Stimulated activated CD4-positive, alpha-beta T cell treated with anti-CD3 and anti-CD28 coated beads, Interleukin-4, amount 100 ng/mL, for 1 hour (primary cell): ENCODE measurements around the gene ZNF217.
"Not testable (repeated sequence)": the region's sequence is repeated elsewhere in the genome, so short reads cannot be mapped to it uniquely, and the experiment has no call there.

Experiments used
- DNase-seq: peaks from one replicate; pipeline ENCODE4 v3.0.0-alpha.2; 2020

ZNF217 gene

GRCh38 chr20:53593466-53594007 lies at the start of gene ZNF217:
ZNF217 (minus strand) TSS chr20:53593839; CDS start chr20:53582826, 11,013 bp downstream.
- DNase-seq: peak; percentile 66

GRCh38 chr20:53643031-53643832 lies 49.6 kb upstream of the ZNF217 start:
- peak; percentile 60 for DNase-seq

- no peak for DNase-seq
Measured at GRCh38 chr20:53642196-53643030, 48.8 kb upstream of the ZNF217 start.

- DNase-seq: no peak
Measured at GRCh38 chr20:53639647-53640440, 46.2 kb upstream of the ZNF217 start.

GRCh38 chr20:53639128-53639527 lies 45.5 kb upstream of the ZNF217 start:
- DNase-seq: no peak

- DNase-seq: not testable (repeated sequence)
Measured at GRCh38 chr20:53637310-53637709, 43.7 kb upstream of the ZNF217 start.

- DNase-seq: no peak
Measured at GRCh38 chr20:53636540-53637097, 43.0 kb upstream of the ZNF217 start.

DNA sequence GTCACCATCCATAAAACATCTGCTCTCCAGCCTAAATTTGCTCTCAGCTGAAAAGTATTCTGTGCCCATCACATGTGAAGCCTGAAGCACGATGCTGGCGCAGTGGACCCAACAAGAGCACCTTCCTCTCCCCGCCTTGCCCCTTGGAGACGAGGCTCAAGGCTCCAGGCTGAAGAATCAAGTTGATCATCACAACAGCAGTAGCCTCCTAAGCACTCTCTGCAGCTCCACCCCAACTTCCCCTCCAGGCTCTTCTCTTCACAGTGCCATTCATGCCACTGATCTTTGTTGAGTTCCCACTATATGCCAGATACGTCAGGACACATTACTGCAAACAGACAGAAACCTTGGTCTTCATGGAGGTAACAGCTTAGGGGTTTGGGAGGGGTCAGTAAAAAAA lies 41.6 kb upstream of the ZNF217 start:
- no peak for DNase-seq

DNA sequence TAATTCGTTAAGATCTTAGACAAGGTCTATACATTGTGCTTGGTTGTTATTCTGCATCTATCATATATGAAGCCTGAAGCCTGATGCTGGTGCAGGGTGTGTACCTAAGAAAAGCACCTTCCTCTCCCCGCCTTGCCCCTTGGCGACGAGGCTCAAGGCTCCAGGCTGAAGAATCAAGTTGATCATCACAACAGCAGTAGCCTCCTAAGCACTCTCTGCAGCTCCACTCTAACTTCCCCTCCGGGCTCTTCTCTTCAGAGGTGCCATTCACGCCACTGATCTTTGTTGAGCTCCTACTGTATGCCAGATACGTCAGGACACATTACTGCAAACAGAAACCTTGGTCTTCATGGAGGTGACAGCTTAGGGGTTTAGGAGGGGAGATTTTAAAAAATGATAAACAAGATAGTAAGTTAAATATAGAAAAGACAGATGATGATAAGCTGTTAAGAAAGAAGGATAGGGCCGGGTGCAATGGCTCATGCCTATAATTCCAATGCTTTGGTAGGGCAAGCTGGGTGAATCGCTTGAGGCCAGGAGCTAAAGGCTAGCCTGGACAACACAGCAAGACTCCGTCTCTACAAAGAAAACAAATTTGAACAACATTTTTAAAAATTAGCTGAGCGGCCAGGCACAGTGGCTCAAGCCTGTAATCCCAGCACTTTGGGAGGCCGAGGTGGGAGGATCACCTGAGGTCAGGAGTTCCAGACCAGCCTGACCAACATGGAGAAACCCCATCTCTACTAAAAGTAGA lies 38.4 kb upstream of the ZNF217 start:
- DNase-seq: no peak

- DNase-seq: no peak
Measured at GRCh38 chr20:53629436-53629835, 35.8 kb upstream of the ZNF217 start.

GRCh38 chr20:53628758-53629157 lies 35.1 kb upstream of the ZNF217 start:
- DNase-seq: not testable (repeated sequence)

DNA sequence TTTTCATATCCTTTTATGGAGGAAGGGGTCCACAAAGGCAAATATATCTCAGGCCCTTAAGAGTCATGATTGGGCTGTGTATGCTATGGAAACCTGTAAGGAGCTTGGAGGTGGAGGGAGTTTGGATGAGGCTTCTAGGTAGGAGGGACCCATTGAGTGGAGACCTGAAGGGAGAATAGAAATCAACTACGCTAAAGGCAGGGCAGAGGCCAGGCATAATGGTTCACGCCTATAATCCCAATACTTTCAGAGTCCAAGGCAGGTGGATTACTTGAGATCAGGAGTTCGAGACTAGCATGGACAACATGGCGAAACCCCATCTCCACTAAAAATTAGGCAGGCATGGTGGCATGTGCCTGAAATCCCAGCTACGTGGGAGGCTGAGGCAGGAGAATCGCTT lies 34.4 kb upstream of the ZNF217 start:
- no peak for DNase-seq

DNA sequence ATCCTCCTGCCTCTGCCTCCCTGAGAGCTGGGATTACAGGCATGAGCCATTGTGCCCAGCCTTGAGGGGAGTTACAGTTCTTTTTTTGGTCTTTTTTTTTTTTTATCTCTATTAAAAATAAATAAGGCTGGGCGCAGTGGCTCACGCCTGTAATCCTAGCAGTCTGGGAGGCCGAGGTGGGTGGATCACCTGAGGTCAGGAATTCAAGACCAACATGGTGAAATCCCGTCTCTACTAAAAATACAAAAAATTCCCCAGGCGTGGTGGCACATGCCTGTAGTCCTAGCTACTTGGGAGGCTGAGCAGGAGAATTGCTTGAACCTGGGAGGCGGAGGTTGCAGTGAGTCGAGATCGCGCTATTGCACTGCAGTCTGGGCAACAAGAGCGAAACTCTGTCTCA lies 33.4 kb upstream of the ZNF217 start:
- not testable (repeated sequence) for DNase-seq

GRCh38 chr20:53626584-53626983 lies 32.9 kb upstream of the ZNF217 start:
- DNase-seq: no peak

- no peak for DNase-seq
Measured at GRCh38 chr20:53625311-53626129, 31.9 kb upstream of the ZNF217 start.

GRCh38 chr20:53624927-53625250 lies 31.2 kb upstream of the ZNF217 start:
- not testable (repeated sequence) for DNase-seq

- DNase-seq: peak; percentile 42
Measured at GRCh38 chr20:53623454-53624211, 30.0 kb upstream of the ZNF217 start.

GRCh38 chr20:53623134-53623453 lies 29.5 kb upstream of the ZNF217 start:
- no peak for DNase-seq

GRCh38 chr20:53622247-53623133 lies 28.9 kb upstream of the ZNF217 start:
- no peak for DNase-seq
